Measurements from ENCODE around the gene SLC47A1. TPM values are rescaled to one million over a fixed set of nuclear protein-coding genes. Genes with fewer than 3 reads are reported as not detected.
A peak's percentile ranks its signal among the peaks of the same experiment; 100 is the strongest.
"Not testable (repeated sequence)": the region's sequence is repeated elsewhere in the genome, so short reads cannot be mapped to it uniquely, and the experiment has no call there.

Gene SLC47A1
- total RNA-seq, 1 donor from 2014 or later: 1.0 TPM

GRCh38 chr17:19579867-19580565 is 46.4 kb downstream of the SLC47A1 start:
- H3K4me3 ChIP-seq (ENCODE audit: low read depth, low read length): peak overlapping the region; percentile 11
- no peak for TF ChIP-seq CTCF (IDR thresholded peaks at IDR 0.05; ENCODE audit: insufficient read depth, low read length, poor library complexity, severe bottlenecking)
- no peaks in the 10 kb centered on the region for H3K36me3 ChIP-seq (ENCODE audit: control insufficient read depth, insufficient read depth, low read length)
- no peak for DNase-seq (ENCODE audit: low read depth)
- H3K27me3 ChIP-seq (ENCODE audit: control insufficient read depth, insufficient read depth, low read length): peaks cover 26% of the 10 kb centered on the region

- H3K27me3 ChIP-seq (ENCODE audit: control insufficient read depth, insufficient read depth, low read length): peaks cover 29% of the 10 kb centered on the region
- not testable (repeated sequence) for H3K36me3 ChIP-seq (ENCODE audit: control insufficient read depth, insufficient read depth, low read length); H3K4me3 ChIP-seq (ENCODE audit: low read depth, low read length); DNase-seq (ENCODE audit: low read depth)
These were observed 46.9 kb downstream of the SLC47A1 start for GRCh38 chr17:19580566-19580920.

GRCh38 chr17:19582152-19582551 is 48.5 kb downstream of the SLC47A1 start:
- peaks cover 29% of the 10 kb centered on the region for H3K27me3 ChIP-seq (ENCODE audit: control insufficient read depth, insufficient read depth, low read length)
- not testable (repeated sequence) for H3K36me3 ChIP-seq (ENCODE audit: control insufficient read depth, insufficient read depth, low read length); DNase-seq (ENCODE audit: low read depth); H3K4me3 ChIP-seq (ENCODE audit: low read depth, low read length)

- no peak overlapping the region for H3K4me3 ChIP-seq (ENCODE audit: low read depth, low read length)
- no peaks in the 10 kb centered on the region for H3K36me3 ChIP-seq (ENCODE audit: control insufficient read depth, insufficient read depth, low read length)
- TF ChIP-seq CTCF (IDR thresholded peaks at IDR 0.05; ENCODE audit: insufficient read depth, low read length, poor library complexity, severe bottlenecking): no peak
- peaks cover 22% of the 10 kb centered on the region for H3K27me3 ChIP-seq (ENCODE audit: control insufficient read depth, insufficient read depth, low read length)
- no peak for DNase-seq (ENCODE audit: low read depth)
These were observed 50.2 kb downstream of the SLC47A1 start for GRCh38 chr17:19583871-19584270.

GRCh38 chr17:19590451-19590850 is 56.8 kb downstream of the SLC47A1 start:
- no peaks in the 10 kb centered on the region for H3K36me3 ChIP-seq (ENCODE audit: control insufficient read depth, insufficient read depth, low read length)
- TF ChIP-seq CTCF (IDR thresholded peaks at IDR 0.05; ENCODE audit: insufficient read depth, low read length, poor library complexity, severe bottlenecking): no peak
- no peaks in the 10 kb centered on the region for H3K27me3 ChIP-seq (ENCODE audit: control insufficient read depth, insufficient read depth, low read length)
- no peak overlapping the region for H3K4me3 ChIP-seq (ENCODE audit: low read depth, low read length)
- no peak for DNase-seq (ENCODE audit: low read depth)

GRCh38 chr17:19590912-19591551 is 57.4 kb downstream of the SLC47A1 start:
- no peak for TF ChIP-seq CTCF (IDR thresholded peaks at IDR 0.05; ENCODE audit: insufficient read depth, low read length, poor library complexity, severe bottlenecking)
- Histone ChIP-seq H3K27me3 (ENCODE audit: control insufficient read depth, insufficient read depth, low read length) (no peaks in the 10 kb centered on the region), H3K4me3 (ENCODE audit: low read depth, low read length) (no peak overlapping the region), H3K36me3 (ENCODE audit: control insufficient read depth, insufficient read depth, low read length) (no peaks in the 10 kb centered on the region)
- no peak for DNase-seq (ENCODE audit: low read depth)

- TF ChIP-seq CTCF (IDR thresholded peaks at IDR 0.05; ENCODE audit: insufficient read depth, low read length, poor library complexity, severe bottlenecking): no peak
- no peaks in the 10 kb centered on the region for H3K36me3 ChIP-seq (ENCODE audit: control insufficient read depth, insufficient read depth, low read length)
- no peak overlapping the region for H3K4me3 ChIP-seq (ENCODE audit: low read depth, low read length)
- H3K27me3 ChIP-seq (ENCODE audit: control insufficient read depth, insufficient read depth, low read length): peaks cover 4% of the 10 kb centered on the region
- no peak for DNase-seq (ENCODE audit: low read depth)
These were observed 58.7 kb downstream of the SLC47A1 start for GRCh38 chr17:19592316-19592715.
